Ramos (cell line): ENCODE results near the gene FOXP1.

ENCODE experiments used
- in situ Hi-C: fragments of 300-500 bp; cut with MboI; formaldehyde crosslinking; loops from one replicate; pipeline ENCODE4 v1.14.3; 2022; ENCODE audit warnings: low sequenced_read_pairs; ENCODE audit not compliant: unreplicated experiment

Gene FOXP1

GRCh38 chr3:71589132-71589531 lies 5.6 kb upstream of the FOXP1 start:
- in situ Hi-C loops = no loop called here

- in situ Hi-C loops = no loop called here
These were observed 4.4 kb upstream of the FOXP1 start for GRCh38 chr3:71587958-71588357.

- in situ Hi-C loops = no loop called here
These were observed 3.3 kb upstream of the FOXP1 start for GRCh38 chr3:71586810-71587242.

DNA sequence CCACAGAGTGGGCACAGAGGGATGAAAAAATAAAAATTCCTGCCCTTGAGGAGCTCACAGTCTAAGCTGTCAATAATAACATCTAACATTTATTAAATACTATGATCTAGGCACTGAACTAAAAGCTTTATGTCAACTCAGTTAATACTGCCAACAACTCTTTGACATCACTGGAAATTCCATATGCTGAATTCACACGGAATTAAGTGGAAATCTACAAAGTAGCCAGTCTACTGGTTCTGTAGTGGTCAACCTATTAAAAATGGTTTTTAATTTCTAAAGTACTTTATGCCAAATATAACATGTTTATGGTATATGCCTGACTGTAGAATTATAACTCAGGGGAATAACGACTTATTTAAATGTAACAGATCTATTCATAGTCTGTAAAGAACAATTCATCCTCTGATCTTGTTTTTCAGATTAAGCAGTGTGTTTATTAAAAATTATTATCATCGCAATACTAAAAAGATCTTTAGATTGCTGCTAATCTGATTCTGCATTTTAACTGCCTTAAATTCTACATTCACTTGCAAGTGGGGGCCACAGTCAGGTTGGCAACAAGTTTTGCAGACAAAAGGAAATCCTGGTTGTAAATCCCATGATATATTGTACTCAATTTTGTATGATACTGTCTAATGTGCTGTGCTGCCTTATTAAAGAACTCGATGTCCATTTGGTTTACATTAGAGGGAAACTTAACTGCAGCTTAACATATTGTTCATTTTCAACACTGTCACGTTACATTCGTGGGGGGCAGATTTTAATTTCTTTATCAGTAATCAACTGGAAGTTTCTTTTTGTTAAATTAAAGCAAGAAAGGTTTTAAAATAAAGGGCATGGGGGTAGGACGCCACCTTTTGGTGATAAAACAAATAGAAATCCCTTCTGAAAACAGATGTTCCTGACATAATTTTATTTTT lies 2.6 kb upstream of the FOXP1 start:
- in situ Hi-C loops = no loop called here

GRCh38 chr3:71585131-71585530 lies 1.6 kb upstream of the FOXP1 start:
- in situ Hi-C loops = no loop called here

- in situ Hi-C loops = no loop called here
These were observed 975 bp upstream of the FOXP1 start for GRCh38 chr3:71584394-71585011.

- in situ Hi-C loops = no loop called here
These were observed 639 bp downstream of the FOXP1 start for GRCh38 chr3:71582612-71583565.

DNA sequence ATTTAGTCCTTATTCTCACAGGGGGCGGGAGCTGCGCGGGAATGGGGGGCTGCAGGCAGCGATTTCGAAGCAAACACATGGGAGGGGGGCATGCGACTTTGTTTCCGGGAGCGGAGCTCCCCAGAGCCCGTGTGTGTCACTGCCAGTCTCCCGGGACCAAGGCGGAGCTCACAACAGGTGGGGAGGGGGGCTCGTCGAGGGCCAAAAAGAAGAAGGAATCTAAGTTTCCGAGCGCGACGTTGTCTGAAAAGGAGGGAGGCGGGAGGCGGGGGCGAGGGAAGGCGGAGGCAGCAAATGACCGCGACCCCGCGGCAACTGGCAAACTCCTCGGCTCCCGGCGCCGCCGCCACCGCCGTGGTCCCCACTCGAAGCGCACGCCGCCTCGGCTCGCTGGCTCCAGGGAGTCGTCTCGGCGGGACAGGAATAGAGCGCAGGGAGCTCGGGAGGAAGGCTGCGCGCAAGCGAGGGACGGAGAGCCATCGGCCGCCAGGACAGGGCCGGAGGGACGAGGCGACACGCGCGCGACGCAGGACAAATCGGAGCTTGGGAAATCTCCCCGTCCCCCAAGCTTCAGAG lies 1.4 kb downstream of the FOXP1 start:
- in situ Hi-C loops = no loop called here

GRCh38 chr3:71581457-71582035 lies 2.0 kb downstream of the FOXP1 start:
- in situ Hi-C loops = no loop called here

DNA sequence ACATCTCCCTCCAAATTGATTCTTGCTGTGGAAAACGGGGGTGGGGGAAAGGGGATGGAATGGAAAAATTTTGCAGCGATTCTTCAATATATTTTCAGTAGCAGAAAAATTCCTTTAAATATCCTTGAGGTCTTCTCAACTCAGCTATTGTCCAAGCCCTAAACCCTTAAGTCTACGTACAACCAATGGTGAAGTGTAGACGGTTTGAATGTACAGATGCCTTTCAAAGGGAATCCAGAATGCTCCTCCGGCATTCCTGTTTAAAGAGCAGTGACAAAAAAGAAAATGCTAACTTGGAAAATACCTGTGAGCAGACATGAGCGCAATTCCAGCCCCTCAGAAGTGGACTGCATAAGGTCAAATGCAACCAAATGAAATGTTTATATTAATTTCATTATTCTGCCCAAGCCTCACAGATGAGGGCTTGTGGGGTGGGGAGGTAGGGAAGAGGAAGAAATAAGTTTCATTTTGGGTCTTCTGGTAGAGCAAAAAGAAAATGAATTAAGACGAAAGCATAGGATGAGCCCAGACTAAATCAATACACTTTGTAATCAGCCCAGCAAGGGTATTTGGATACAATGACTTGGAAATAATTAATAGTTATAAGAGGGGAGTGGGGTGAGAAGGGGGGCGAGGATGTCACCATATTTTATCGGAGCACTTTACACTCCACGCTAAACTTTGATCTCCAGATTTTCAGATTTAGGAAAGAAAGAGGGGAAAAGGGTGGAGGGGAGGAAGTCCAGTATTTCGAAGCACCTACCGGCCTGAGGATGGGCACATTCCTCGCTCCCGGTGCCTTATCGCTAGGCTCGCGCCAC lies 2.7 kb downstream of the FOXP1 start:
- in situ Hi-C loops = no loop called here

DNA sequence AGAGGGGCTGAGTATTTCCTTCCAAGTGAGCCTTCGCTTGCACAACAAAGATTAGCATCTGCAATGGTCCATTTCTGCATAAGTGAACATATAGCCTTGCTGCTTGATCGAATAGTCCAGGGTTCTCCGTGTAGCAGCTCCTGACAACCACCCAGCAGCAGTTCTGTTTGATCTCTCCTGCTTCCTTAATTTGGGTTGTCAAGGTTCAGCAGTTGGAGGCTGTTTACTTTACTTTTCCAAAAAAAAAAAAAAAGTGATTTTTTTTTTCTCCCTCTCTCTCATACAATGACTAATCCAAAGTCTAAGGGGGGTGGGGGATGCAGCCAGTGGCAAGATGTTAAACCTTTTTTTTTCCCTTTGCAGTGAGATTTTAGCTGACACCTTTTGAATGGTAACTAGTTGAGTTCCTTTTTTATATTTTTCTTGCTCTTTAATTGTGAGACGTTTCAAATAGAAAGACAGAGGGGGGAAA lies 3.6 kb downstream of the FOXP1 start:
- in situ Hi-C loops = loop anchor here (10.0 kb wide), 1 partner anchor 405 kb away; no protein-coding TSS in a partner anchor

DNA sequence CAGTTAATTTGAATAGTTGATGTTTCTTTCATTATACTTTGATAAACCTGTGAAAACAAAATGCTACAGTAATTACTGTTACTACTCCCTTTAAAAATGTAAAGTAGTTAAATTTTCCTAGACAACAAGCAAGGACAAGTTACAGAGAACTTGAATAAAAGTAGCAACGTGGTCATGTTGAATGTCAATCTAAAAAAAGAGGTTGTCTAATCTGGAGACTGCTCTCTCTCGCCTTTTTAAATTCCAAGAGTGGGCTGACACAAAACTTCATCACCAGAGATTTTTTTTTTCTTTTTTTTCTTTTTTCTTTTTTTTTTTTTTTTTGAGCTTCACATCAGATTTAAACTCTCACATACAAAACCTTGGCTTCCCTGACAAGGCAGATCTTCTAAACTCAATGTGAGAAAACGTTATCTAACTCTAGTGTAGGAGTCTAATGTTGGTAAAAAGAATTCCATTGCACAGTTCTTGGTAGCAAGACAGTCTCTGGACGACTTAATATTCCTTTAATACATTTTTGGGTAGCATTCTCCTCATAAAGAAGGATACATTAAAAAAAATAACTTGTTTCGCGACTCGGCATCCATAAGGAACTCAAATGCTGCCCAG lies 4.1 kb downstream of the FOXP1 start:
- in situ Hi-C loops = loop anchor here (10.0 kb wide), 1 partner anchor 405 kb away; no protein-coding TSS in a partner anchor

GRCh38 chr3:71578054-71578751 lies 5.3 kb downstream of the FOXP1 start:
- in situ Hi-C loops = loop anchor here (10.0 kb wide), 1 partner anchor 407 kb away; no protein-coding TSS in a partner anchor

GRCh38 chr3:71577011-71577410 lies 6.5 kb downstream of the FOXP1 start:
- in situ Hi-C loops = loop anchor here (10.0 kb wide), 1 partner anchor 408 kb away; no protein-coding TSS in a partner anchor

DNA sequence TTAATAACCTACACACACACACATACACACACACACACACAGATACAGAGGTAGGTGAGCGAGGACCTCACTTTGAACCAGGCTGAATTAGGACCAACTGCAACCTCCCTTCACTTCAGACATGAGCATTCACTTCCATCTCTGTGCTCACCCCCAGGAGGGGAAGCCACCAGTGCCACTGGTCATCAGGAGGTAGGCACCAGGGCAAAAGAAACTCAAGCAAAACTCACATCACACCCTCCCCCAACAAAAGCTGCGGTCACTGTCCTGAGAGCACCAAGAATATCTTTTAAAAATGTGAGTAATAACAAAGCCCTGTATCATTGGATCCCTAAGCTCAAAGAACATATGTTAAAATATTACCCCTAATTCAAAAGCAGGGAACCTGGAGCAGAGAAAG lies 8.1 kb downstream of the FOXP1 start:
- in situ Hi-C loops = loop anchor here (10.0 kb wide), 1 partner anchor 409 kb away; no protein-coding TSS in a partner anchor

- in situ Hi-C loops = loop anchor here (10.0 to 25.0 kb wide), 2 partner anchors 412 to 514 kb away; no protein-coding TSS in a partner anchor
These were observed 10.3 kb downstream of the FOXP1 start for GRCh38 chr3:71573181-71573580.

DNA sequence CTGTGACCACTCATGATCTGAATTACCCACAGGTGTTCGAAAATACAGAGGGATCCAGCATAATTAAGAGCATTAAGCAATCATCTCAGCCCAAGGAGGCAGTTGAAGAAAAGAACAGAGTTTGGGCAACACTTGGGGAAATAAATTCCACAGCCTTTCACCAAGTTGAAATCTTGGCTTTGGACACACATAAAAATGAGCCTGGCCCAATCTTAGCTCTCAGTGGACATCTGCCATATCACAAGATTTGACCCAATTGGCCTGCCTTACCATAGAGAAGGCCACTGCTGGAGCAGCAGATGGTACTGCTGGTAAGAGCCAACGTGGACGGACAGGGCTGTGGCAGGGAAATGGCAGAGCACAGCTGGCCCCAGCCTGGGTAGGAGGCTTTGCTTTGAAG lies 13.0 kb downstream of the FOXP1 start:
- in situ Hi-C loops = loop anchor here (10.0 to 25.0 kb wide), 2 partner anchors 414 to 517 kb away; no protein-coding TSS in a partner anchor
